Neural progenitor cell (in vitro differentiated cells): ENCODE results near the gene GABBR2. TPM values are rescaled to one million over a fixed set of nuclear protein-coding genes. Genes with fewer than 3 reads are reported as not detected.

ENCODE experiments used
- DNase-seq: peaks from one replicate; pipeline ENCODE4 v3.0.0-alpha.2; 2016; ENCODE audit warnings: low spot score
- H2AFZ ChIP-seq: fragments of 200-600 bp; sonication (generic); replicated peaks from 2 replicates; pipeline ENCODE4 v1.6.1; 2016; ENCODE audit warnings: antibody characterized with exemption
- H3F3A ChIP-seq: fragments of 200-600 bp; sonication (generic); 2 replicates; pipeline ENCODE4 v1.6.1; 2016; ENCODE audit warnings: antibody characterized with exemption, low read depth
- H3K27ac ChIP-seq: fragments of 200-600 bp; sonication (generic); 2 replicates; pipeline ENCODE4 v1.5.1; 2016; ENCODE audit warnings: mild to moderate bottlenecking
- H3K27me3 ChIP-seq: fragments of 200-600 bp; sonication (generic); 2 replicates; pipeline ENCODE4 v1.6.1; 2016; ENCODE audit warnings: mild to moderate bottlenecking, moderate library complexity
- H3K36me3 ChIP-seq: fragments of 200-600 bp; sonication (generic); 2 replicates; pipeline ENCODE4 v1.5.1; 2016
- H3K4me1 ChIP-seq: fragments of 200-600 bp; sonication (generic); 2 replicates; pipeline ENCODE4 v1.6.1; 2016; ENCODE audit warnings: mixed run types
- H3K4me2 ChIP-seq: fragments of 200-600 bp; sonication (generic); 2 replicates; pipeline ENCODE4 v1.6.1; 2016
- H3K4me3 ChIP-seq: fragments of 200-600 bp; sonication (generic); 2 replicates; pipeline ENCODE4 v1.5.1; 2016
- H3K79me2 ChIP-seq: fragments of 200-600 bp; sonication (generic); 2 replicates; pipeline ENCODE4 v1.6.1; 2016; ENCODE audit warnings: low read depth
- H3K9ac ChIP-seq: fragments of 200-600 bp; sonication (generic); 2 replicates; pipeline ENCODE4 v1.6.1; 2016
- H3K9me3 ChIP-seq: fragments of 200-600 bp; sonication (generic); 2 replicates; pipeline ENCODE4 v1.5.1; 2016; ENCODE audit warnings: low read depth
- H4K20me1 ChIP-seq: fragments of 200-600 bp; sonication (generic); 2 replicates; pipeline ENCODE4 v1.6.1; 2016; ENCODE audit warnings: low read depth
- H3K27ac Mint-ChIP-seq: 3 replicates; pipeline ENCODE4 v1.8.0; 2021; ENCODE audit warnings: mixed read lengths
- H3K27me3 Mint-ChIP-seq: 2 replicates; pipeline ENCODE4 v1.8.0; 2022; ENCODE audit warnings: low read depth, mild to moderate bottlenecking, inconsistent platforms, moderate library complexity, mixed read lengths; ENCODE audit not compliant: insufficient read depth
- H3K36me3 Mint-ChIP-seq: 3 replicates; pipeline ENCODE4 v1.8.0; 2021; ENCODE audit warnings: mixed read lengths
- H3K4me1 Mint-ChIP-seq: 3 replicates; pipeline ENCODE4 v1.8.0; 2021; ENCODE audit warnings: mixed read lengths
- H3K4me3 Mint-ChIP-seq: 3 replicates; pipeline ENCODE4 v1.8.0; 2021; ENCODE audit warnings: mild to moderate bottlenecking, moderate library complexity, mixed read lengths
- H3K9me3 Mint-ChIP-seq: 3 replicates; pipeline ENCODE4 v1.8.0; 2020; ENCODE audit warnings: mixed read lengths
- CTCF ChIP-seq: fragments of 200-600 bp; sonication (generic); IDR thresholded peaks from 2 replicates; pipeline ENCODE4 v1.5.1; 2017; ENCODE audit warnings: antibody characterized with exemption, mild to moderate bottlenecking
- EZH2 ChIP-seq: fragments of 200-600 bp; sonication (generic); IDR thresholded peaks from 2 replicates; pipeline ENCODE4 v1.6.1; 2017; ENCODE audit warnings: antibody characterized with exemption, mild to moderate bottlenecking, moderate library complexity
- EZH2phosphoT487 ChIP-seq: fragments of 200-600 bp; sonication (generic); IDR thresholded peaks from 2 replicates; pipeline ENCODE4 v1.6.1; 2017; ENCODE audit warnings: antibody characterized with exemption
- total RNA-seq: library from RNA; depleted of rRNA; stranded (reverse); fragments of >200 nt; gene quantifications from 2 replicates; pipeline ENCODE4 v1.2.3, GENCODE V29; 2015; ENCODE audit warnings: low replicate concordance

The GABBR2 gene
- total RNA-seq, 1 donor from 2014 or later = not detected

GRCh38 chr9:98635374-98635773, 73.4 kb downstream of the GABBR2 start:
- Mint-ChIP-seq H3K4me3 (no peak overlapping the region), H3K36me3 (no peaks in the 10 kb centered on the region), H3K27ac (no peak overlapping the region)

GRCh38 chr9:98634685-98635336, 73.9 kb downstream of the GABBR2 start:
- Mint-ChIP-seq H3K27me3 (peaks cover 3% of the 10 kb centered on the region), H3K36me3 (no peaks in the 10 kb centered on the region), H3K27ac (no peak overlapping the region), H3K9me3 (no peaks in the 10 kb centered on the region), H3K4me3 (no peak overlapping the region), H3K4me1 (no peaks in the 10 kb centered on the region)
- Histone ChIP-seq H3K4me3 (no peak overlapping the region), H3K4me2 (no peak overlapping the region), H4K20me1 (no peaks in the 10 kb centered on the region), H3K9ac (no peak overlapping the region), H3K36me3 (no peaks in the 10 kb centered on the region), H3K4me1 (no peaks in the 10 kb centered on the region), H3F3A (no peaks in the 10 kb centered on the region), H3K27me3 (no peaks in the 10 kb centered on the region), H3K27ac (no peak overlapping the region), H3K9me3 (no peaks in the 10 kb centered on the region), H2AFZ (no peak overlapping the region), H3K79me2 (no peaks in the 10 kb centered on the region)
- DNase-seq = no peak
- no peak for TF ChIP-seq EZH2
- TF ChIP-seq EZH2phosphoT487 = no peak
- TF ChIP-seq CTCF = no peak

More at GRCh38 chr9:98635374-98635773, 73.4 kb downstream of the GABBR2 start:
- H3K9ac ChIP-seq = no peak overlapping the region
- no peaks in the 10 kb centered on the region for H3K9me3 Mint-ChIP-seq
- no peaks in the 10 kb centered on the region for H3K4me1 ChIP-seq
- no peaks in the 10 kb centered on the region for H3K36me3 ChIP-seq
- H3K79me2 ChIP-seq = no peaks in the 10 kb centered on the region
- no peaks in the 10 kb centered on the region for H4K20me1 ChIP-seq
- H3K9me3 ChIP-seq = no peaks in the 10 kb centered on the region
- TF ChIP-seq EZH2 (no peak), EZH2phosphoT487 (no peak), CTCF (no peak)
- H2AFZ ChIP-seq = no peak overlapping the region
- no peak overlapping the region for H3K4me2 ChIP-seq
- no peak overlapping the region for H3K4me3 ChIP-seq
- no peaks in the 10 kb centered on the region for H3K4me1 Mint-ChIP-seq
- no peak for DNase-seq
- no peaks in the 10 kb centered on the region for H3F3A ChIP-seq
- H3K27me3 Mint-ChIP-seq = peaks cover 3% of the 10 kb centered on the region
- H3K27ac ChIP-seq = no peak overlapping the region
- H3K27me3 ChIP-seq = no peaks in the 10 kb centered on the region

DNA sequence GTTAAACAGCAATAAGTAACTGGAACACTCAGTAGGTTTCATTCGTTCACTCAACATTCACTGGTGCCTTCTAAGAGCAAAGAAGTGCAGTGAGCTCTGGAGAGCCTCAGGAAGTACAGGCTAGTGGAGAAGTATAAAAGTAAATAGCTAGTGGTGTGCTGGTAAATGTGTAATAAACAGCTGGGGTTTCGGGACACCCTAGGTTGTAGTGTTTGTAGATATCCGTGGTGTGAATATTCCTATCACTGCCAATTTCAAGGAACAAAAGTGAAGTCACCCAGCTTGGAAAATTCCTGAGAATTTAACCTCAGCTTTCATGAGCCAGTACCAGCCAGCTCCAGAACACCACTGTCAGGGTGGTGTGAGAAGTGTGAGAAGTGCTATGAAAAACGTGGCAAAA, 75.9 kb downstream of the GABBR2 start:
- H3K9me3 ChIP-seq = no peaks in the 10 kb centered on the region

More for the DNA sequence above, 75.9 kb downstream of the GABBR2 start:
- Mint-ChIP-seq H3K4me1 (no peaks in the 10 kb centered on the region), H3K9me3 (no peaks in the 10 kb centered on the region), H3K27me3 (peaks cover 3% of the 10 kb centered on the region), H3K27ac (no peak overlapping the region), H3K36me3 (no peaks in the 10 kb centered on the region), H3K4me3 (no peak overlapping the region)
- Histone ChIP-seq H3K27me3 (no peaks in the 10 kb centered on the region), H3F3A (no peaks in the 10 kb centered on the region), H3K36me3 (no peaks in the 10 kb centered on the region), H3K79me2 (no peaks in the 10 kb centered on the region), H4K20me1 (no peaks in the 10 kb centered on the region), H3K4me3 (no peak overlapping the region), H3K4me2 (no peak overlapping the region), H3K9ac (no peak overlapping the region), H3K27ac (no peak overlapping the region), H2AFZ (no peak overlapping the region), H3K4me1 (no peaks in the 10 kb centered on the region)
- TF ChIP-seq CTCF (no peak), EZH2phosphoT487 (no peak), EZH2 (no peak)
- DNase-seq = no peak
